Effector CD8-positive, alpha-beta T cell (primary cell): ENCODE measurements around the gene VPS51.
A peak's percentile ranks its signal among the peaks of the same experiment; 100 is the strongest.
"Not testable (repeated sequence)": the region's sequence is repeated elsewhere in the genome, so short reads cannot be mapped to it uniquely, and the experiment has no call there.

Source experiments
- DNase-seq: peaks from one replicate; lab custom pipeline; 2025; lab: John Stamatoyannopoulos, UW

Gene VPS51

GRCh38 chr11:65118891-65119669 is 23.1 kb downstream of the VPS51 start:
- DNase-seq: not testable (repeated sequence)

- DNase-seq: no peak
Measured at GRCh38 chr11:65119670-65119995, 23.6 kb downstream of the VPS51 start.

GRCh38 chr11:65120831-65121230 is 24.8 kb downstream of the VPS51 start:
- DNase-seq: no peak

- no peak for DNase-seq
Measured at GRCh38 chr11:65121447-65121864, 25.4 kb downstream of the VPS51 start.

- peak; percentile 95 for DNase-seq
Measured at GRCh38 chr11:65121865-65122696, 26.1 kb downstream of the VPS51 start, which contains the start of the genes FAU and MRPL49. Gene FAU, minus strand, starts transcription at chr11:65122134. Its CDS starts 321 bp downstream, at chr11:65121813. Gene MRPL49, plus strand, starts transcription at chr11:65122321. Its CDS starts 26 bp downstream, at chr11:65122347.

- no peak for DNase-seq
Measured at GRCh38 chr11:65124480-65125196, 28.6 kb downstream of the VPS51 start.

- DNase-seq: no peak
Measured at GRCh38 chr11:65125197-65126056, 29.4 kb downstream of the VPS51 start.

- DNase-seq: no peak
Measured at GRCh38 chr11:65126624-65127274, 30.7 kb downstream of the VPS51 start.

GRCh38 chr11:65127473-65128181 is 31.6 kb downstream of the VPS51 start:
- DNase-seq: no peak

- no peak for DNase-seq
Measured at GRCh38 chr11:65128182-65129145, 32.5 kb downstream of the VPS51 start.

- DNase-seq: no peak
Measured at GRCh38 chr11:65129649-65130441, 33.8 kb downstream of the VPS51 start.

- DNase-seq: no peak
Measured at GRCh38 chr11:65130631-65131416, 34.8 kb downstream of the VPS51 start.

GRCh38 chr11:65131417-65131776 is 35.4 kb downstream of the VPS51 start:
- no peak for DNase-seq

GRCh38 chr11:65131895-65132237 is 35.9 kb downstream of the VPS51 start:
- DNase-seq: no peak

- no peak for DNase-seq
Measured at GRCh38 chr11:65132238-65132987, 36.4 kb downstream of the VPS51 start.

GRCh38 chr11:65132988-65133700 is 37.1 kb downstream of the VPS51 start:
- DNase-seq: peak; percentile 33
